NT2/D1 (cell line): ENCODE measurements around the gene RREB1.
A peak's percentile ranks its signal among the peaks of the same experiment; 100 is the strongest.
"Not testable (repeated sequence)": the region's sequence is repeated elsewhere in the genome, so short reads cannot be mapped to it uniquely, and the experiment has no call there.

Source experiments
- DNase-seq: peaks from one replicate; pipeline ENCODE4 v3.0.0-alpha.2; 2011; ENCODE audit warnings: low read depth, low spot score
- H3K27me3 ChIP-seq: 2 replicates; pipeline ENCODE4 v1.6.0; 2011; ENCODE audit warnings: mild to moderate bottlenecking; ENCODE audit not compliant: insufficient read length, insufficient read depth
- H3K36me3 ChIP-seq: 2 replicates; pipeline ENCODE4 v1.6.1; 2011; ENCODE audit warnings: mild to moderate bottlenecking, low read length, mixed read lengths; ENCODE audit not compliant: insufficient read depth, insufficient read length
- H3K4me1 ChIP-seq: 2 replicates; pipeline ENCODE4 v1.5.1; 2011; ENCODE audit not compliant: insufficient read depth, insufficient read length
- H3K4me3 ChIP-seq: 2 replicates; pipeline ENCODE4 v1.5.1; 2011; ENCODE audit warnings: low read depth; ENCODE audit not compliant: insufficient read length
- H3K9ac ChIP-seq: 2 replicates; pipeline ENCODE4 v1.6.0; 2011; ENCODE audit warnings: low read depth; ENCODE audit not compliant: insufficient read length
- H3K9me3 ChIP-seq: 2 replicates; pipeline ENCODE4 v1.5.1; 2011; ENCODE audit warnings: mild to moderate bottlenecking, low read length; ENCODE audit not compliant: insufficient read depth
- SUZ12 ChIP-seq: IDR thresholded peaks from 2 replicates; pipeline ENCODE4 v1.6.1; 2011; ENCODE audit not compliant: insufficient read length, insufficient read depth; ENCODE audit errors: extremely low read depth
- YY1 ChIP-seq: IDR thresholded peaks from 2 replicates; pipeline ENCODE4 v1.6.1; 2011; ENCODE audit not compliant: insufficient read length, insufficient read depth
- ZNF274 ChIP-seq: IDR thresholded peaks from 2 replicates; pipeline ENCODE4 v1.6.1; 2011; ENCODE audit warnings: mild to moderate bottlenecking, low read depth, low read length

RREB1 gene

DNA sequence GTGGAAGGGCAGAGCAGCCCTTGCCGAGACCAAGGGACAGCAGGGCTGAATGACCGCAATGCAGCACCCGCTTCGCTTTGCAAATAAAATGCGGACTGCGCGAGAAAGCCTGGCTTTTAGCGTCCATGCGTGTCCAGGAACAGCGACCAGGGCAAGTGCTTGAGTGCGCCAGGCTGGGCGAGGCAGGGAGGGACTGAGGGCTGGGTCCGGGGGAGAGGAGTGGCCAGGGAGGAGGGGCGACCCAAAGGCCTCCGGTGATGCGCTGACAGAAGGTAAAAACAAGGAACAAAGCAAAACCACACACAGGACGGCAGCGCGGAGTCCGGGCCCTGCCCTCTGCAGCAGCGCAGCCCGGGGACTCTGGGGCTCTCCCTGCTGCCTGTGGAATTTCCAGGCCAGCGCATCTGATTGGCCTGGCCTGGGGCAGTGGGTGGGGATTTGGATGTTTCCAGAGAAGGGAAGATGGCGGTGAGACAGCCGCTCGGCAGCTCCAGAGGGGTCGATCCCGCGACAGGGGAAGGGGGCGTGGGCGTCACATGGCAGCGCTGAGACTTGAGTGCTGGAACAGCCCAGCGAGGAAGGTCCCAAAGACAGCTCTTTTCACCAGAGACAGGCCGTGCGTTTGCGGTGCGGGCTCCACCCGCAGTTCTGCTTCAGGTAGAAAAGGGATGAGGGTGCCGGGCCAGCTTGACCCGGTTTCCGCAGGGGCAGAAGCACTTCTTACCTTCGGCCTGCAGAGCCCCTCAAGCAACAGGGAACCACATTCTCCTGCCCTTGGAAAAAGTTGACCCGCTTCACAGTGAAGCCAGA is 153.5 kb downstream of the RREB1 start:
- no peaks in the 10 kb centered on the region for H3K36me3 ChIP-seq
- peak; percentile 82 for DNase-seq
- TF ChIP-seq YY1 (no peak), SUZ12 (no peak), ZNF274 (no peak)
- no peaks in the 10 kb centered on the region for H3K27me3 ChIP-seq
- H3K4me1 ChIP-seq = peaks cover 13% of the 10 kb centered on the region
- H3K9me3 ChIP-seq = peaks cover 6% of the 10 kb centered on the region; the same call in 1 of the 2 replicates
- peak overlapping the region; percentile 67 for H3K4me3 ChIP-seq
- H3K9ac ChIP-seq = peak overlapping the region; percentile 88

- TF ChIP-seq YY1 (no peak), ZNF274 (no peak), SUZ12 (no peak)
- Histone ChIP-seq H3K9ac (peak overlapping the region; percentile 67), H3K9me3 (0 out of 2 replicates have a peak, but pooled peaks cover under 1% of the 10 kb centered on the region), H3K4me3 (peak overlapping the region; percentile 67), H3K4me1 (peaks cover 13% of the 10 kb centered on the region), H3K36me3 (no peaks in the 10 kb centered on the region), H3K27me3 (no peaks in the 10 kb centered on the region)
- DNase-seq = no peak
Observed at GRCh38 chr6:7261852-7262461, 154.2 kb downstream of the RREB1 start.

- Histone ChIP-seq H3K4me1 (peaks cover 15% of the 10 kb centered on the region), H3K9ac (no peak overlapping the region)
Observed at GRCh38 chr6:7262746-7263518, 155.2 kb downstream of the RREB1 start.

DNA sequence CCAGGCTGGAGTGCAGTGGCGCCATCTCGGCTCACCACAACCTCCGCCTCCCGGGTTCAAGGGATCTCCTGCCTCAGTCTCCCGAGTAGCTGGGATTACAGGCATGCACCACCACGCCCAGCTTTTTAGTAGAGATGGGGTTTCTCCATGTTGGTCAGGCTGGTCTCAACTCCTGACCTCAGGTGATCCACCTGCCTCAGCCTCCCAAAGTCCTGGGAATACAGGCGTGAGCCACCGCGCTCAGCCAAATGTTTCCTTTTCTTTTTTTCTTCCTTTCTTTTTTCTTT is 155.7 kb downstream of the RREB1 start:
- DNase-seq, H3K4me3 ChIP-seq, H3K36me3 ChIP-seq, H3K27me3 ChIP-seq, H3K9ac ChIP-seq, H3K9me3 ChIP-seq: not testable (repeated sequence)
- peaks cover 15% of the 10 kb centered on the region for H3K4me1 ChIP-seq

More at GRCh38 chr6:7262746-7263518, 155.2 kb downstream of the RREB1 start:
- H3K4me3 ChIP-seq = no peak overlapping the region
- DNase-seq = no peak
- no peaks in the 10 kb centered on the region for H3K36me3 ChIP-seq
- H3K27me3 ChIP-seq = no peaks in the 10 kb centered on the region
- TF ChIP-seq YY1 (no peak), SUZ12 (no peak), ZNF274 (no peak)
- H3K9me3 ChIP-seq = no peaks in the 10 kb centered on the region

GRCh38 chr6:7264041-7264440 is 156.3 kb downstream of the RREB1 start:
- H3K9me3 ChIP-seq = no peaks in the 10 kb centered on the region

DNA sequence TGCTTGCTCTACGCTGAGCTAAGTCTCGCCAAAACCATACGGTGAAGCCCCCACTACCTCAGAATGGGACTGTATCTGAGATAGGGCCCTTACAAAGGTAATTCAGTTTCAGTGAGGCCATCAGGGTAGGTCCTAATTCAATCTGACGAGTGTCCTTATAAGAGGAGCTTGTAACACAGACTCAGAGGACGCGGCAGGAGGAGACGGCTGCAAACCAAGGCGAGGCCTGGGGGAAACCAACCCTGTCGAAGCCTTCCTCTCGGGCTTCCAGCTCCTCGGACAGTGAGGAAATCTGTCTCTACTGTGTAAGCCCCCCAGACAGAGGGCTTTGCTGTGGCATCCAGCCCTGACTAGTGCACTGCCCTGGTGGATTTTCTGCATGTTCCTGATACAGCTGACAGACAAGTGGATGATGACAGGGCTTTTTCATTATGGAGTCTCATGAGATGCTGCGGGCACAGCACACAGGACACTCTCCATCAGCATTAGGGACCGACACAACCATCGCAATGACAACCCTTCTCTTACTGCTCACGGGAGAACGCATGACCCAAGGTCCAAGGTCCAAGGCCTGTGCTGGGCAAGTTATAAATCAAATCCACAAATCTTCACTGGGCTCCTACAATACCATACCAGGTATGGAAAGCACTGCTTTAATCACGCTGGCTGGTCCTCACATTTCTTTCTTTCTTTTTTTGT is 157.1 kb downstream of the RREB1 start:
- Histone ChIP-seq H3K9me3 (no peaks in the 10 kb centered on the region), H3K27me3 (no peaks in the 10 kb centered on the region), H3K36me3 (no peaks in the 10 kb centered on the region), H3K9ac (no peak overlapping the region), H3K4me3 (no peak overlapping the region), H3K4me1 (peaks cover 17% of the 10 kb centered on the region)
- DNase-seq = no peak
- TF ChIP-seq ZNF274 = no peak
- TF ChIP-seq SUZ12 = no peak
- no peak for TF ChIP-seq YY1

More at GRCh38 chr6:7264041-7264440, 156.3 kb downstream of the RREB1 start:
- H3K4me1 ChIP-seq = peaks cover 17% of the 10 kb centered on the region
- no peak overlapping the region for H3K9ac ChIP-seq
- no peaks in the 10 kb centered on the region for H3K36me3 ChIP-seq
- no peaks in the 10 kb centered on the region for H3K27me3 ChIP-seq
- no peak overlapping the region for H3K4me3 ChIP-seq
- no peak for DNase-seq
- TF ChIP-seq YY1 (no peak), SUZ12 (no peak), ZNF274 (no peak)

DNA sequence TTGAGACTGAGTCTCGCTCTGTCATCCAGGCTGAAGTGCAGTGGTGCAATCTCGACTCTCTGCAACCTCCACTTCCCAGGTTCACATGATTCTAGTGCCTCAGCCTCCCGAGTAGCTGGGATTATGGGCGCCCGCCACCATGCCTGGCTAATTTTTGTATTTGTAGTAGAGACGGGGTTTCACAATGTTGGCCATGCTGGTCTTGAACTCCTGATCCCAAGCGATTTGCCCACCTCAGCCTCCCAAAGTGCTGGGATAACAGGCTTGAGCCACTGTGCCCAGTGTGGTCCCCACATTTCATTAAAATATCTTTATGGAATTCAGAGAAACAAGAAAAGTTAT is 157.6 kb downstream of the RREB1 start:
- not testable (repeated sequence) for DNase-seq, H3K27me3 ChIP-seq, H3K4me3 ChIP-seq, H3K9ac ChIP-seq, H3K36me3 ChIP-seq, H3K9me3 ChIP-seq
- peaks cover 16% of the 10 kb centered on the region for H3K4me1 ChIP-seq
